ENCODE measurements around the gene NSD2.

- no peak for TF ChIP-seq CTCF (IDR thresholded peaks at IDR 0.05)
- TF ChIP-seq POLR2A (IDR thresholded peaks at IDR 0.05) = no peak
Measured at GRCh38 chr4:1978741-1979476, 107.7 kb downstream of the NSD2 start.

All from testis (tissue), 2 donors.